Measurements from ENCODE around the gene FRAS1. TPM values are rescaled to one million over a fixed set of nuclear protein-coding genes. Genes with fewer than 3 reads are reported as not detected.

Gene FRAS1
- total and polyA plus RNA-seq, 2 donors (not counting 1 experiment from before 2014, with no cell fraction given): 0.03 to 0.12 TPM

- Mint-ChIP-seq H3K4me3 (no peak overlapping the region), H3K27me3 (peaks cover 3% of the 10 kb centered on the region), H3K4me1 (no peaks in the 10 kb centered on the region), H3K27ac (no peak overlapping the region), H3K9me3 (ENCODE audit: insufficient read depth) (peaks cover 10% of the 10 kb centered on the region)
- DNase-seq: no peak
- Histone ChIP-seq H2AFZ (ENCODE audit: insufficient read depth, low read depth, low read length, poor library complexity, severe bottlenecking) (no peak overlapping the region), H3K27me3 (replicated peaks in 1 of 4; ENCODE audit: control extremely low read depth in 1 of 4, control insufficient read depth in 3 of 4, insufficient read depth in 4 of 4, low read length in 3 of 4) (no peaks in the 10 kb centered on the region), H3K36me3 (replicated peaks in 1 of 2; ENCODE audit: control extremely low read depth in 1 of 2, control insufficient read depth in 1 of 2, extremely low read depth in 1 of 2, insufficient read depth in 2 of 2, low read length in 1 of 2) (no peaks in the 10 kb centered on the region), H3K27ac (ENCODE audit: low read length in 2 of 2) (no peak overlapping the region), H3K4me2 (replicated peaks; ENCODE audit: low read depth, low read length, poor library complexity, severe bottlenecking) (no peak overlapping the region), H3K4me1 (ENCODE audit: control insufficient read depth in 2 of 2, insufficient read depth in 2 of 2, low read length in 2 of 2) (no peaks in the 10 kb centered on the region), H3K9me3 (ENCODE audit: control extremely low read depth in 1 of 3, control insufficient read depth in 2 of 3, insufficient read depth in 1 of 3, low read length in 2 of 3) (peaks cover 0 to 5% (median 0%) of the 10 kb centered on the region in 3 donors), H4K20me1 (ENCODE audit: control insufficient read depth, insufficient read depth, low read length, poor library complexity, severe bottlenecking) (no peaks in the 10 kb centered on the region), H3K9ac (ENCODE audit: low read length) (no peak overlapping the region), H3K79me2 (ENCODE audit: control insufficient read depth, insufficient read depth, low read length) (no peaks in the 10 kb centered on the region), H3K4me3 (ENCODE audit: control extremely low read depth in 1 of 5, extremely low read depth in 1 of 5, insufficient read depth in 1 of 5, low read depth in 2 of 5, low read length in 4 of 5) (no peak overlapping the region)
- CTCF ChIA-PET: no interaction called here
- TF ChIP-seq CTCF (IDR thresholded peaks at IDR 0.05) (no peak), EZH2 (IDR thresholded peaks at IDR 0.05; ENCODE audit: borderline replicate concordance, insufficient read depth, low read depth, low read length, poor library complexity, severe bottlenecking) (no peak)
- no CpG with 5 or more reads among the region's 3 CpGs for WGBS (ENCODE audit: insufficient coverage)
- no peak for ATAC-seq (ENCODE audit: low read depth)
- intact Hi-C loops (cut with micrococcal nuclease): no loop called here
- POLR2A ChIA-PET: no interaction called here
These were observed 168.1 kb downstream of the FRAS1 start for GRCh38 chr4:78225236-78225635.

- intact Hi-C loops (cut with micrococcal nuclease): no loop called here
- Histone ChIP-seq H3K9me3 (ENCODE audit: control extremely low read depth in 1 of 3, control insufficient read depth in 2 of 3, insufficient read depth in 1 of 3, low read length in 2 of 3) (peaks cover 0 to 5% (median 0%) of the 10 kb centered on the region in 3 donors), H3K4me1 (ENCODE audit: control insufficient read depth in 2 of 2, insufficient read depth in 2 of 2, low read length in 2 of 2) (no peaks in the 10 kb centered on the region), H3K27ac (ENCODE audit: low read length in 2 of 2) (no peak overlapping the region), H3K4me3 (ENCODE audit: control extremely low read depth in 1 of 5, extremely low read depth in 1 of 5, insufficient read depth in 1 of 5, low read depth in 2 of 5, low read length in 4 of 5) (no peak overlapping the region), H3K36me3 (replicated peaks in 1 of 2; ENCODE audit: control extremely low read depth in 1 of 2, control insufficient read depth in 1 of 2, extremely low read depth in 1 of 2, insufficient read depth in 2 of 2, low read length in 1 of 2) (no peaks in the 10 kb centered on the region), H3K79me2 (ENCODE audit: control insufficient read depth, insufficient read depth, low read length) (no peaks in the 10 kb centered on the region), H4K20me1 (ENCODE audit: control insufficient read depth, insufficient read depth, low read length, poor library complexity, severe bottlenecking) (no peaks in the 10 kb centered on the region), H3K9ac (ENCODE audit: low read length) (no peak overlapping the region), H2AFZ (ENCODE audit: insufficient read depth, low read depth, low read length, poor library complexity, severe bottlenecking) (no peak overlapping the region), H3K4me2 (replicated peaks; ENCODE audit: low read depth, low read length, poor library complexity, severe bottlenecking) (no peak overlapping the region), H3K27me3 (replicated peaks in 1 of 4; ENCODE audit: control extremely low read depth in 1 of 4, control insufficient read depth in 3 of 4, insufficient read depth in 4 of 4, low read length in 3 of 4) (no peaks in the 10 kb centered on the region)
- Mint-ChIP-seq H3K27ac (no peak overlapping the region), H3K27me3 (peaks cover 3% of the 10 kb centered on the region), H3K4me3 (no peak overlapping the region), H3K4me1 (no peaks in the 10 kb centered on the region), H3K9me3 (ENCODE audit: insufficient read depth) (peaks cover 10% of the 10 kb centered on the region)
- CTCF ChIA-PET: no interaction called here
- ATAC-seq (ENCODE audit: low read depth): no peak
- TF ChIP-seq CTCF (IDR thresholded peaks at IDR 0.05) (no peak), EZH2 (IDR thresholded peaks at IDR 0.05; ENCODE audit: borderline replicate concordance, insufficient read depth, low read depth, low read length, poor library complexity, severe bottlenecking) (no peak)
- POLR2A ChIA-PET: no interaction called here
- DNase-seq: no peak
These were observed 169.2 kb downstream of the FRAS1 start for GRCh38 chr4:78226279-78226678.
